Spleen (tissue), 7 donors: ENCODE data around the gene PSMG3.

Experiments
- CTCF ChIP-seq, 11 experiments: fragments of 200-600 bp in 7 of 11; fragments of 450-650 bp in 4 of 11; sonication (generic) in 4 of 11; IDR thresholded peaks in 8 of 11; conservative IDR thresholded peaks in 3 of 11; 1 replicate in 7 of 11; 2 replicates in 4 of 11; pipeline versions ENCODE4 v1.4.0 to v1.8.0; 2016 to 2021; ENCODE audit warnings: antibody characterized with exemption in 11 of 11, inconsistent platforms in 4 of 11, mild to moderate bottlenecking in 1 of 11
- POLR2A ChIP-seq, 3 donors: fragments of 450-650 bp; IDR thresholded peaks; one replicate each; pipeline ENCODE4 v1.5.1; 2017; ENCODE audit warnings: antibody characterized with exemption in 3 of 3, mild to moderate bottlenecking in 1 of 3
- donor health status: DM: no; HTN: no; CAD: no; lungs with moderate emphysema.
- donor health status: DM: no; HTN: no; CAD: no.
- donor health status: DM: no; HTN: no; CAD: no.

GRCh38 chr7:1595027-1595426, 25.2 kb upstream of the PSMG3 start:
- TF ChIP-seq CTCF (IDR thresholded peaks at IDR 0.05 in 8 of 11, conservative IDR thresholded peaks at IDR 0.05 in 3 of 11) (no peak), POLR2A (IDR thresholded peaks at IDR 0.05) (no peak)
